Dermis blood vessel endothelial cell (primary cell): ENCODE measurements around the gene CACNG8. TPM values are rescaled to one million over a fixed set of nuclear protein-coding genes. Genes with fewer than 3 reads are reported as not detected.
"Not testable (repeated sequence)": the region's sequence is repeated elsewhere in the genome, so short reads cannot be mapped to it uniquely, and the experiment has no call there.

Experiments used
- DNase-seq: peaks from one replicate; pipeline ENCODE4 v3.0.0; 2010
- total RNA-seq: library from RNA; depleted of rRNA; stranded (reverse); fragments of >200 nt; gene quantifications from 2 replicates; pipeline ENCODE4 v1.2.3, GENCODE V29; 2014

Gene CACNG8
- total RNA-seq, result 0.14 and 0.17 TPM in 2 replicates

GRCh38 chr19:53962887-53963431, at the start of gene CACNG8:
Gene CACNG8 (plus strand): TSS chr19:53962937.
- DNase-seq, result no peak

- no peak for DNase-seq
Measured at GRCh38 chr19:53915000-53915399, 47.7 kb upstream of the CACNG8 start.

GRCh38 chr19:53916004-53916403, 46.7 kb upstream of the CACNG8 start:
- DNase-seq, result no peak

GRCh38 chr19:53917356-53917755, 45.4 kb upstream of the CACNG8 start:
- DNase-seq, result no peak

- peak; percentile 84 for DNase-seq
Measured at GRCh38 chr19:53927739-53928138, 35.0 kb upstream of the CACNG8 start.

- DNase-seq, result no peak
Measured at GRCh38 chr19:53936029-53936428, 26.7 kb upstream of the CACNG8 start.

- peak; percentile 38 for DNase-seq
Measured at GRCh38 chr19:53942001-53942786, 20.5 kb upstream of the CACNG8 start.

- no peak for DNase-seq
Measured at GRCh38 chr19:53944416-53944815, 18.3 kb upstream of the CACNG8 start.

GRCh38 chr19:53944933-53945332, 17.8 kb upstream of the CACNG8 start:
- no peak for DNase-seq

- DNase-seq, result no peak
Measured at GRCh38 chr19:53945441-53945840, 17.3 kb upstream of the CACNG8 start.

- DNase-seq, result no peak
Measured at GRCh38 chr19:53945998-53946397, 16.7 kb upstream of the CACNG8 start.

GRCh38 chr19:53947624-53948023, 15.1 kb upstream of the CACNG8 start:
- peak; percentile 41 for DNase-seq

GRCh38 chr19:53948611-53949010, 14.1 kb upstream of the CACNG8 start:
- not testable (repeated sequence) for DNase-seq

- DNase-seq, result peak; percentile 43
Measured at GRCh38 chr19:53951436-53951835, 11.3 kb upstream of the CACNG8 start.

GRCh38 chr19:53951947-53952346, 10.8 kb upstream of the CACNG8 start:
- no peak for DNase-seq

GRCh38 chr19:53953383-53953782, 9.4 kb upstream of the CACNG8 start:
- no peak for DNase-seq

GRCh38 chr19:53957448-53958167, 5.1 kb upstream of the CACNG8 start:
- DNase-seq, result no peak

GRCh38 chr19:53958168-53958571, 4.6 kb upstream of the CACNG8 start:
- DNase-seq, result peak; percentile 33

GRCh38 chr19:53958823-53959757, 3.6 kb upstream of the CACNG8 start:
- no peak for DNase-seq

- DNase-seq, result no peak
Measured at GRCh38 chr19:53960187-53960586, 2.5 kb upstream of the CACNG8 start.

- DNase-seq, result no peak
Measured at GRCh38 chr19:53960886-53961285, 1.9 kb upstream of the CACNG8 start.

GRCh38 chr19:53961523-53962356, 997 bp upstream of the CACNG8 start:
- DNase-seq, result peak; percentile 58
